Astrocyte of the hippocampus (primary cell): ENCODE results near the gene FN1.
"Not testable (repeated sequence)": the region's sequence is repeated elsewhere in the genome, so short reads cannot be mapped to it uniquely, and the experiment has no call there.

ENCODE experiments used
- DNase-seq: peaks from one replicate; pipeline ENCODE4 v3.0.0; 2011; ENCODE audit warnings: low read depth, low spot score

FN1 gene

GRCh38 chr2:215366440-215367032, 69.3 kb downstream of the FN1 start:
- no peak for DNase-seq

GRCh38 chr2:215365184-215365658, 70.6 kb downstream of the FN1 start:
- no peak for DNase-seq

DNA sequence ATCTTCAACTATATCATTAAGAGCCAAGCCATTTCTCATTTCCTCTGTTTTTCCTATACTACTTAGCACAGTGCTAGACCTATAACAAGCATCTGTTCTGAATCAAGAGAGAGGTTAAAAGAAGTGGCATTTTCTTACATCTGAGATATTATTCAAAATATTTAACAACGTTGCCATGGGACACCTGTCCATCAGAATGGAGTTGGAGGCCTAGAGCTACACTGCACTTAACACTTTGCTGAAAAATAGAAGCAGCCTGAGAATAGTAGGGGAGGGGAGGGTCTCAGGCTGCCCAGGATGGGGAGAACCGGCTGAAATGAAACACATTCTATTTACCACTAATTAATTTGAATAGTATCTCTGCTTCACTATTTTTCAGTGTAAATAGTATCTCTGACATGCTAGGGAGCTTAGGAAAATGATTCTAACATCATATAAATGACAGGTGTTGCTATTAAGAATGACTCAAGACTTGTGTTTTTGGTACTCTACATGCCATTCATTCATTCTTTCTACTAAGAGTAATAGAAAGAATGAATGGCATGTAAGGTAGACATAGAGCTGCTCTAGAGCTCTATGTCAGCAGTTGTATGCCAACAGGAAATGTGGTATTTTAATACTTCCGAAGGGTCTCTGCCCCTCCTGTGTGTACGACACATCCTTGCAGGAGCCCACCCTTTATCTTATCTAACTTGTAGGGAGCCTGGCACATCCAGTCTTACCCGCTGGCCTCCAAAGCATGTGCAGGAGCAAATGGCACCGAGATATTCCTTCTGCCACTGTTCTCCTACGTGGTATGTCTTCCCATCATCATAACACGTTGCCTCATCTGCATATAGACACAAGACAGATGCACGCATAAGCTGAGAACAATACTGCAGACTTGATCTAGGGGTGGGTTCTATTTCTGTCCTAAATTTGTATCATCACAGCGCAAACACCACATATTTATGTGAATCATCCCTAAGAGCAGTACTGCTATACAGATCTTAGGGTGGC, 71.4 kb downstream of the FN1 start:
- DNase-seq, result no peak

- no peak for DNase-seq
Observed at GRCh38 chr2:215363461-215364156, 72.3 kb downstream of the FN1 start.

DNA sequence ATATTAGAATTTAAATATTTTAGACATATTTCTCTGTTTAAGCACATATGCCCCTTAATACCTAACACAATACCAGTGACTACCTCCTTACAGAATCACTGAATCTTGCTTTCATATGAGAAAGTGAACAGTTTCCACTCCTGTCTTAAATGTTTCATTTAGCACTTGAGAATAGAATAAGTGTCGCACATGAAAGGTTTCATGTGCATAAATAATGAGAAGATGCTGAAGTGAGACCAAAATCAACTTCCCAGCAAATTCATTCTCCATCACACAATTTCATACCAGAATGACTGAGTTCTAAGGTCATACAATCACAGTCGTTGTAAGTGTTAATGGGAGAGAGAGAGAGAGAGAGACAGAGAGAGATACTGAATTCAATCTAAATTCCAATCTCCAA, 72.8 kb downstream of the FN1 start:
- no peak for DNase-seq

DNA sequence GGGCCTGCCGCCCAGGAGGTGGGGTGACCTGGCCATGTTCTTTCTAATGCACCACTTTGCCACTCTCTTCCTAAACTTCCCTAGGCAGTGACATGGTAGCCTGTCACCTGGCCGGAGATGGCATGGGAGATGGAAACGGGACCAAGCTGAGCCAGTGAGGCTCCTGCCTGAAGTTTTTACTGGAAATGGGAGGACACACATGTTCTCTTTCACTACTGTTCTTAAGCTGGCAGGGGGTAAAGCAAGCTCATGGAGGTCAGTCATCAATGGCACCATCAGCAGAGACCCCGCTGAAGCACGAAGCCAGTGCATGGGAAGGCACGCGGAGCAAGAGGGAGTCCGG, 73.3 kb downstream of the FN1 start:
- no peak for DNase-seq

GRCh38 chr2:215361876-215362561, 73.8 kb downstream of the FN1 start:
- no peak for DNase-seq

- DNase-seq, result no peak
Observed at GRCh38 chr2:215361211-215361875, 74.5 kb downstream of the FN1 start.

- no peak for DNase-seq
Observed at GRCh38 chr2:215360596-215360995, 75.3 kb downstream of the FN1 start.

DNA sequence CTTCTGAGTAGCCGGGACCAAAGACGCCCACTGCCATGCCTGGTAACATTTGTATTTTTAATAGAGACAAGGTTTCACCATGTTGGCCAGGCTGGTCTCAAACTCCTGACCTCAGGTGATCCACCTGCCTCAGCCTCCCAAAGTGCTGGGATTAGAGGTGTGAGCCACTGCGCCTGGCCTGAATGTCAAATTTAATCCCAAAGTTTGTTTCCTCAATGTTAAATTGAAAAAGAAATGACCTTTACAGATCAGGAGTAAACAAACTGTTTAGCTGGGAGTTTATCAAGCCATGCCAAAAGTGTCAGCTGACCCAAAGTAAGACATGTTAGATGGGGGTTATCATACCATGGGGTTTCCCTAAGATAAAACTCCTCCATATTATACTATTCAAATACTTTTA, 75.8 kb downstream of the FN1 start:
- DNase-seq, result not testable (repeated sequence)

DNA sequence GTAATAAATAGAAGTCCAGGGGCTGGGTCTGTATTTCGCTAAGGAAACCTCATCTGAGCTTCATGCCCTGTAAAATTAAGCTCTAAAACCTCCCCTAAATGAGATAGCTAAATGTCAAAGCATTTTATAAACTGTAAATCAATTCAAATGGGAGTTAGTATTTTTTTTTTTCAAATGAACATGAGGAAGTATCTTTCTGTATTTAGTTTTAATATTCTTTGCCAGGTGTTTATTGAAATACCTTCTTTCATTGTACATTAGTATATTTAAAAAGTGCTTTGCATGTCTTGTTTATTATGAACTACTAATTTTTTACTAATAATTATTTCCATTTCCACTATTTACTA, 76.3 kb downstream of the FN1 start:
- no peak for DNase-seq

DNA sequence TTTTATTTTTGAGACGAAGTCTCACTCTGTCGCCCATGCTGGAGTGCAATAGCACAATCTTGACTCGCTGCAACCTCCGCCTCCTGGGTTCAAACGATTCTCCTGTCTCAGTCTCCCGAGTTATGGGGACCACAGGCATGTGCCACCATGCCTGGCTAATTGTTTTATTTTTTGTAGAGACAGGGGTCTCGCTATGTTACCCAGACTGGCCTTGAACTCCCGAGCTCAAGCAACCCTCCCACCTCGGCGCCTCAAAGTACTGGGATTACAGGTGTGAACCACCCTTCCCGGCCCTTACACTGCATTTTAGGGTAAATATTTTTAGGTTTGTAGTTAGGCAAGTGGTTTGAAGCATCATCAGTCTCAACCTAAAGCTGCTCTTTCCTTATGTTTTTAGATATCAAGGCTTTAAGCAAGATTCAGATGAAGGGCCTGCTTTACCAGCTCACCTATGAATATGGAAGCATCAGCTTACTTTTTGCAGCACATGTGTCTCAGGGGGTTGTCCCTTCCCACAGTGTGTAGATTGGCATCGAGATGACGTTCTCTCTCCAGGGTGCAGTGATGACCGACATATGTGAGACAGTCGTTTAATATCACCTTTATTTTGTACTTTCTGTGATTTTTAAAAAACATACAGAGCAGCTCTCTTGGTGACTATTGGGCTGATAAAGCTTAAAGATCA, 76.8 kb downstream of the FN1 start:
- no peak for DNase-seq

- no peak for DNase-seq
Observed at GRCh38 chr2:215358312-215358845, 77.5 kb downstream of the FN1 start.

DNA sequence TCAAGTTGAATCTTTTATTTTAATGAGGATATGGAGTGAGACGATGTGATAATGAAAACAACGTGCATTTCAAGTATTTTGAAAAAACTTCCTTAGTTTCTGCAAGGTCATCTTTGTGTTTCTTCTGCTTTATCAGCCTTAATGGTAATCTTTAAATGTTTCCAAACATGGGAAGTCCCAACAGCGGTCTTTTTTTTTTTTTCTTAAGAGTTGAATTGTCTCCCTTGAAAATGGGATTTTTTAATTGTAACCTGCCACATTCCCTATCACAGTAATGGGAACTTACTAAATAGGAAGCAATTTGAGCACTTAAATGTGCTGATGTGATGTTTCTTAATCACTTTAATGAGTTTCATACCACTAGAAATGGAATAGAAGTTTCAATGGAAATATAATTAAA, 78.2 kb downstream of the FN1 start:
- DNase-seq, result no peak

DNA sequence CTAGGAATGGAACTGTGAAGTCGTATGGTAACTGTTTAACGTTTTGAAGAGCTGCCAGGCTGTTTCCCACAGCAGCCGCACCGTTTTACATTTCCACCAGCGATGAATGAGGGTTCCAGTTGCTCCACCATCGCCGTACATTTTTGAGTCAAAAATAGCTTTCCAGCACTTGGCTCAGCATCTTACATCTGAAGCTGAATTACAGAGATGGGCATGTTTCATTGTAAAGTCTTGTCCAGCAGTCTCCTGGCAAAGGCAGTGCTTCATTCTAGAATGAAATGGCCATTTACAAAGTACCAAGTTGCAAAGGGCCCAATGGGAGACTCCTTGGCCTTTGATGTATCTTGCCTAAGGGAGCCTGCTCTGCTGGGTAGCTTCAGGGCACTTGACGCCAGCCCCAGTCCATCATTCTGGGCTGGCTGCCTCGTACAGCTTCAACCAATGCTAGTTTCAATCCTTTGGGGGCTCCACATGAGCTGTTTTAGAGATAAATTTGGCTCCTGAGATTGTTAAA, 78.9 kb downstream of the FN1 start:
- DNase-seq, result no peak

DNA sequence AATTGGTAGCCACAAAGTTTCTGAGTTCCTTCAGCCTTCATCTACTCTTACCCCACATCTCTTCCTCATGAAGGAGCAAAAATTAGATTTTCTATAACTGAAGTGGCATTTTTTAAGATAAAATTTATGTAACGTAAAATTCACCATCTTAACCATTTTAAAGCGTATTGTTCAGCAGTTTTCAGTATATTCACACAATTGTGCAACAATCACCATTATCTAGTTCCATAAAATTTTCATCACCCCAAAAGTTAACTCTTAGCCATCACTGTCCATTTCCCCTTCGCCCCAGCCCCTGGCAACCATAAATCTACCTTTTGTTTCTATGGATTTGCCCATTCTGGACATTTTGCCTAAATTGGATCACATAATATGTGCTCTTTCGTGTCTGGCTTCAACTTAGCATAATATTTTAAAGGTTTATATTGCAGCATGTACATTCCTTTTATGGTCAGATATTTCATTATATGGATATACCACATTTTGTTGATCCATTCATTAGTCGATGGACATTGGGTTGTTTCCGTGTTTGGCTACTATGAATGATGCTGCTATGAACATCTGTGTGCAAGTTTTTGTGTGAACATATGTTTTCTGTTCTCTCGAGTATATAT, 79.4 kb downstream of the FN1 start:
- no peak for DNase-seq

- DNase-seq, result no peak
Observed at GRCh38 chr2:215355801-215356200, 80.1 kb downstream of the FN1 start.

DNA sequence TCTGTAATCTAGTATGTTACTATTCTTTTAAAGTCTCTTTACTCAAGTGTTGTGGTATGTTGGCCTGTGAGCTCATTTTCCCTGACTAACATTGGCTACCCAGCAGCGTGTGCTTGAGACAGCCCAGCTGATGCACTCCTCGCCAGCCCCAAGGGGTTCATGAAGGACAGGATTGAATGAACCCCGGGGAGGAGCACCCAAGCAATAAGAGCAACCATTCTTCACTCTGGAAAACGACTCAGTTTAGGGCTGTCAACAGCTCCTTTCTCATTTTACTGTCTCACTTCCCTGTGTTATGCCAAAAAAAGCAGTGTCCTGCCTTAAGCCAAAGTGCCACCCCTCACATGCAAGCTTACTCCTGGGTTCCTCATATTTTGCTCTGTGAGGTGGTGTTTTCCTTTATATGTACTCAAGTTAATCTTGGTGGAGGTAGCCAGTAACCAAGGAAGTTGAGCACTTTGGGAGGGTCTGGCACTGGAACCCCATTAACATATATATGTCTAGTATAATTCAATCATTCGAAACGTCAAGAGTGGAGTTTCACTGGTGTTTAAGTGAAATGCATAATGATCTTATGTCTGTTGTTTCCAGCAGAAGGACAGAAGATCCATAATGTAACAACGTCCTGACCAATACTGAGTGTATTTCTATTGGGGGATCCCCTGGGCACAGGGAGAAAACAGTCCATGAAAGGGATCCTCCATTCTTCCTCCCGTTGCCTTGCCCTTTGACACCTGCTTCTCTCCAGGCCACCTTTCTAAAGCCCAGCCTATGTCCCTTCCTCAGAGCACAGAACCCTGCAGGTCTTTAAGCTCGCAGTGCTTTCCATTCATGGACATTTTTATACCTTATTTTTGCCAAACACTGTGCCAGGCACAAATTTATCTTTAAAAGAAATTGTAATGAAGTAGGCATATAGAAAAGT, 80.8 kb downstream of the FN1 start:
- DNase-seq, result no peak

- no peak for DNase-seq
Observed at GRCh38 chr2:215352602-215353001, 83.3 kb downstream of the FN1 start.
